HCT116 (cell line): ENCODE results near the gene SLC4A4. TPM values are rescaled to one million over a fixed set of nuclear protein-coding genes. Genes with fewer than 3 reads are reported as not detected.

Source experiments
- ATAC-seq: fragments of 200-7000 bp; cut with Tn5 transposase; 2 replicates; pipeline ENCODE4 v1.9.1; 2020; ENCODE audit warnings: mild to moderate bottlenecking, moderate library complexity
- BruUV-seq: library from RNA; stranded (reverse); fragments of 400-500 nt; replicated peaks from 2 replicates; lab custom pipeline; 2021; lab: Mats Ljungman, UMichigan
- CTCF ChIA-PET: fragments of 300-600 bp; sonication (Branson Sonifier 250); formaldehyde crosslinking; loops from one replicate; lab custom pipeline; 2021; ENCODE audit warnings: antibody characterized with exemption; lab: Charles Lee
- POLR2A ChIA-PET: fragments of 300-600, 350-600 bp; sonication (Branson Sonifier 250); formaldehyde crosslinking; loops from one replicate; lab custom pipeline; 2021; ENCODE audit warnings: antibody characterized with exemption; lab: Charles Lee
- RAD21 ChIA-PET, 2 experiments: fragments of 300-600 bp; sonication (Branson Sonifier 250); formaldehyde crosslinking; loops; one replicate each; lab custom pipeline; 2023; ENCODE audit warnings: low total read pairs in 2 of 2; ENCODE audit not compliant: uncharacterized antibody in 2 of 2, unreplicated experiment in 2 of 2, low non-redundant PET in 1 of 2; lab: Charles Lee
- DNase-seq: peaks from one replicate; pipeline ENCODE4 v3.0.0-alpha.2; 2010; ENCODE audit warnings: low read depth, low spot score
- H2AFZ ChIP-seq: fragments of 200-600 bp; shearing (Covaris generic), sonication (generic); 2 replicates; pipeline ENCODE4 v1.6.1; 2017; ENCODE audit warnings: low read depth, mixed run types, mixed read lengths, antibody characterized with exemption, low read length; ENCODE audit not compliant: poor library complexity, severe bottlenecking
- H3K27ac ChIP-seq: 2 replicates; pipeline ENCODE4 v1.5.1; 2012; ENCODE audit warnings: low read depth, low read length
- H3K27me3 ChIP-seq: fragments of 200-600 bp; sonication (generic); 2 replicates; pipeline ENCODE4 v1.6.1; 2016; ENCODE audit warnings: mixed run types, low read length, mixed read lengths; ENCODE audit not compliant: insufficient read depth
- H3K36me3 ChIP-seq, 2 experiments: fragments of 200-500 bp in 1 of 2; fragments of 200-600 bp in 1 of 2; sonication (Bioruptor generic) in 1 of 2; sonication (generic) in 1 of 2; 2 replicates each; pipeline versions ENCODE4 v1.5.1 to v1.6.1; 2014 to 2016; ENCODE audit warnings: low read length in 2 of 2, inconsistent platforms in 1 of 2, mixed read lengths in 1 of 2, mixed run types in 1 of 2; ENCODE audit not compliant: insufficient read depth in 2 of 2, control insufficient read depth in 1 of 2
- H3K4me1 ChIP-seq, 2 experiments: fragments of 200-600 bp in 1 of 2; sonication (generic) in 1 of 2; 2 replicates each; pipeline versions ENCODE4 v1.5.1 to v1.6.1; 2012 to 2017; ENCODE audit warnings: low read length in 2 of 2, inconsistent platforms in 1 of 2, mild to moderate bottlenecking in 1 of 2, mixed read lengths in 1 of 2, mixed run types in 1 of 2, moderate library complexity in 1 of 2; ENCODE audit not compliant: insufficient read depth in 2 of 2, control insufficient read depth in 1 of 2
- H3K4me2 ChIP-seq: fragments of 200-600 bp; sonication (generic); 2 replicates; pipeline ENCODE4 v1.6.1; 2017; ENCODE audit warnings: mixed run types, low read length, mixed read lengths
- H3K4me3 ChIP-seq, 2 experiments: fragments of 200-600 bp in 1 of 2; sonication (generic) in 1 of 2; replicated peaks in 1 of 2; 2 replicates each; pipeline ENCODE4 v1.5.1; 2011 to 2016; ENCODE audit warnings: low read length in 2 of 2, control low read depth in 1 of 2, low read depth in 1 of 2, mild to moderate bottlenecking in 1 of 2, mixed read lengths in 1 of 2, mixed run types in 1 of 2
- H3K79me2 ChIP-seq: fragments of 200-600 bp; sonication (generic); 2 replicates; pipeline ENCODE4 v1.6.1; 2017; ENCODE audit warnings: mild to moderate bottlenecking, mixed run types, low read length, moderate library complexity, mixed read lengths; ENCODE audit not compliant: insufficient read depth
- H3K9ac ChIP-seq: fragments of 200-600 bp; sonication (generic); 2 replicates; pipeline ENCODE4 v1.6.1; 2016; ENCODE audit warnings: low read length, mixed read lengths
- H3K9me2 ChIP-seq: fragments of 200-600 bp; sonication (generic), shearing (Covaris generic); 2 replicates; pipeline ENCODE4 v1.6.1; 2017; ENCODE audit warnings: mixed run types, mild to moderate bottlenecking, moderate library complexity; ENCODE audit not compliant: insufficient read depth
- H3K9me3 ChIP-seq, 2 experiments: fragments of 200-500 bp in 1 of 2; fragments of 200-600 bp in 1 of 2; sonication (Bioruptor generic) in 1 of 2; sonication (generic) in 1 of 2; 2 replicates each; pipeline ENCODE4 v1.6.1; 2014 to 2017; ENCODE audit warnings: low read length in 2 of 2, mixed read lengths in 2 of 2, inconsistent platforms in 1 of 2, low read depth in 1 of 2, mild to moderate bottlenecking in 1 of 2, mixed run types in 1 of 2, moderate library complexity in 1 of 2; ENCODE audit not compliant: control insufficient read depth in 1 of 2, insufficient read depth in 1 of 2
- H4K20me1 ChIP-seq: fragments of 200-600 bp; sonication (generic), shearing (Covaris generic); 2 replicates; pipeline ENCODE4 v1.6.1; 2017; ENCODE audit warnings: mixed run types, mild to moderate bottlenecking, moderate library complexity; ENCODE audit not compliant: insufficient read depth
- CBX3 ChIP-seq: IDR thresholded peaks from 2 replicates; pipeline ENCODE4 v1.6.1; 2012; ENCODE audit warnings: low read depth
- CEBPB ChIP-seq: IDR thresholded peaks from 2 replicates; pipeline ENCODE4 v1.6.1; 2012; ENCODE audit warnings: low read depth
- EGR1 ChIP-seq: IDR thresholded peaks from 2 replicates; pipeline ENCODE4 v1.6.1; 2012; ENCODE audit warnings: low read depth
- ELF1 ChIP-seq: IDR thresholded peaks from 2 replicates; pipeline ENCODE4 v1.6.1; 2012; ENCODE audit warnings: low read depth, borderline replicate concordance
- EZH2phosphoT487 ChIP-seq: fragments of 200-600 bp; IDR thresholded peaks from 2 replicates; pipeline ENCODE4 v1.6.1; 2018; ENCODE audit warnings: antibody characterized with exemption, borderline replicate concordance
- JUND ChIP-seq: IDR thresholded peaks from 2 replicates; pipeline ENCODE4 v1.6.1; 2012
- POLR2A ChIP-seq: IDR thresholded peaks from 2 replicates; pipeline ENCODE4 v1.7.0; 2011; ENCODE audit warnings: borderline replicate concordance; ENCODE audit not compliant: insufficient read depth, insufficient read length; ENCODE audit errors: extremely low read depth
- POLR2AphosphoS5 ChIP-seq: IDR thresholded peaks from 2 replicates; pipeline ENCODE4 v1.6.1; 2011; ENCODE audit warnings: mild to moderate bottlenecking, low read depth, low read length, moderate library complexity
- RAD21 ChIP-seq: IDR thresholded peaks from 2 replicates; pipeline ENCODE4 v1.6.1; 2012; ENCODE audit warnings: low read depth, mild to moderate bottlenecking
- SIN3A ChIP-seq: IDR thresholded peaks from 2 replicates; pipeline ENCODE4 v1.6.1; 2012; ENCODE audit warnings: low read depth
- SP1 ChIP-seq: IDR thresholded peaks from 2 replicates; pipeline ENCODE4 v1.6.1; 2012; ENCODE audit warnings: low read depth
- YY1 ChIP-seq: IDR thresholded peaks from 2 replicates; pipeline ENCODE4 v1.6.1; 2011; ENCODE audit warnings: low read length, low read depth, moderate library complexity, mild to moderate bottlenecking; ENCODE audit not compliant: insufficient replicate concordance; ENCODE audit errors: extremely low read depth
- intact Hi-C: fragments of 100-400 bp; cut with micrococcal nuclease; formaldehyde crosslinking; loops from 2 replicates; pipeline ENCODE4 v1.10.0; 2022
- total RNA-seq: library from RNA; stranded (reverse); gene quantifications from one replicate; pipeline ENCODE4 v1.2.1, GENCODE V29; 2021; ENCODE audit not compliant: unreplicated experiment
- TF ChIP-seq, protein P1 (sequence below): IDR thresholded peaks from 2 replicates; pipeline ENCODE4 v1.6.1; 2012
- TF ChIP-seq, protein P2 (sequence below): IDR thresholded peaks from 2 replicates; pipeline ENCODE4 v1.6.1; 2012
- TF ChIP-seq, protein P3 (sequence below): IDR thresholded peaks from 2 replicates; pipeline ENCODE4 v1.6.1; 2012; ENCODE audit warnings: low read depth
- TF ChIP-seq, protein P4 (sequence below), 3 experiments: fragments of 200-600 bp in 1 of 3; sonication (generic) in 1 of 3; IDR thresholded peaks in 2 of 3; conservative IDR thresholded peaks in 1 of 3; 2 replicates each; pipeline ENCODE4 v1.5.1; 2012 to 2017; ENCODE audit warnings: low read depth in 2 of 3, low read length in 2 of 3, antibody characterized with exemption in 1 of 3, borderline replicate concordance in 1 of 3, control low read depth in 1 of 3, mild to moderate bottlenecking in 1 of 3, mixed read lengths in 1 of 3, mixed run types in 1 of 3, moderate library complexity in 1 of 3; ENCODE audit not compliant: insufficient read depth in 1 of 3

SLC4A4 gene
- total RNA-seq, 1 experiment from 2014 or later = 0.30 TPM

DNA sequence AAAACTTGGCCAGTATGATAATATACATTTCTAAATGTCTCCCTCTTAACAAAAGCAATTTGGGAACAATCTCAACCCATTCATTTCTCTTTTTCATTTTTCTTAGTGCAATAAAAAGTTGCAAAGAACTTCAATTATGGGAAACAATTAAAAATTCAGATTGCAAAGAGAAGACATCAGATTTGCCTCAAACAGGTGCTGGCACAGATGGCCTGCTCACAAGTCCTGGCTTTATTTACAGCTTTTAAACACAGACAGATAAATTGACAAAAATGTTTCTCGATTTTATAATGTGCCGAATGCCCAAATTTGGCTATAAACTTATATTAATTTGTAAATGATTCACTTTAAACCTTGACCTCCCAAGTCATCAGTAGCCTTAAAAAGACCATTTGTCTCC is 28.7 kb downstream of the SLC4A4 start:
- H3K27ac ChIP-seq = no peak overlapping the region
- H3K79me2 ChIP-seq = no peaks in the 10 kb centered on the region
- no TSS peak for BruUV-seq
- no peaks in the 10 kb centered on the region for H3K4me1 ChIP-seq
- POLR2A ChIA-PET = no interaction called here
- no peak overlapping the region for H3K4me2 ChIP-seq
- H3K4me3 ChIP-seq = no peak overlapping the region
- RAD21 ChIA-PET = no interaction called here
- no peak for TF ChIP-seq EGR1
- TF ChIP-seq POLR2AphosphoS5 = no peak
- no peak for TF ChIP-seq YY1
- TF ChIP-seq JUND = no peak
- TF ChIP-seq CBX3 = no peak
- CTCF ChIA-PET = no interaction called here
- H3K9ac ChIP-seq = no peak overlapping the region
- ATAC-seq = no peak
- H3K9me2 ChIP-seq = no peaks in the 10 kb centered on the region
- H3K9me3 ChIP-seq = no peaks in the 10 kb centered on the region
- H2AFZ ChIP-seq = no peak overlapping the region
- H4K20me1 ChIP-seq = no peaks in the 10 kb centered on the region
- no peaks in the 10 kb centered on the region for H3K36me3 ChIP-seq
- intact Hi-C loops = no loop called here
- H3K27me3 ChIP-seq = no peaks in the 10 kb centered on the region
- no peak for DNase-seq

DNA sequence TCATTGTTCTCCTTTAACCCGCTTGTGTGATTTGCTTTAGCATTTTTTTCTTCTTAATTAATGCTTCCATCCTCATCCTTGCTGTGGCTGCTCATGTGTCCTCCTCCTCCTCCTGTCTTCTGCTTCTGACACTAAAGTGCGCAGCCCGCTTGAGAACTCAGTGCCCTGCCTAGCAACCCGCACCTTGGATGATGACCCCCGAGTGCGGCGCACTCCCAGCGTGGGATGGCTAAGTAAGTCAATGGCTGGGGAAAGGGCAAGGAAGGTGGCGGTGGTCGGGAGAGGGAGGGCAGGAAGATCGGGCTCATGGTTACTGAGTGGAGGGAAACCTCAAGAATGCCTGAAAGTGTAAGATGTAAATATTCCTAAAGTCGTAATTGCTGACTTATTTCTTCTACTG is 30.1 kb downstream of the SLC4A4 start:
- Histone ChIP-seq H3K9ac (no peak overlapping the region), H3K4me1 (no peaks in the 10 kb centered on the region), H3K79me2 (no peaks in the 10 kb centered on the region), H3K9me2 (no peaks in the 10 kb centered on the region), H3K36me3 (no peaks in the 10 kb centered on the region), H3K27ac (no peak overlapping the region), H4K20me1 (no peaks in the 10 kb centered on the region), H3K27me3 (no peaks in the 10 kb centered on the region), H2AFZ (no peak overlapping the region), H3K9me3 (no peaks in the 10 kb centered on the region), H3K4me3 (no peak overlapping the region), H3K4me2 (no peak overlapping the region)
- RAD21 ChIA-PET = no interaction called here
- ATAC-seq (no peak), DNase-seq (no peak)
- POLR2A ChIA-PET = no interaction called here
- no TSS peak for BruUV-seq
- intact Hi-C loops = no loop called here
- TF ChIP-seq EGR1 (no peak), CEBPB (no peak), SIN3A (no peak), ELF1 (no peak), EZH2phosphoT487 (no peak), SP1 (no peak), RAD21 (no peak), CBX3 (no peak), POLR2A (no peak)
- TF ChIP-seq, protein P1, sequence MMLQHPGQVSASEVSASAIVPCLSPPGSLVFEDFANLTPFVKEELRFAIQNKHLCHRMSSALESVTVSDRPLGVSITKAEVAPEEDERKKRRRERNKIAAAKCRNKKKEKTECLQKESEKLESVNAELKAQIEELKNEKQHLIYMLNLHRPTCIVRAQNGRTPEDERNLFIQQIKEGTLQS = no peak
- TF ChIP-seq, protein P2, sequence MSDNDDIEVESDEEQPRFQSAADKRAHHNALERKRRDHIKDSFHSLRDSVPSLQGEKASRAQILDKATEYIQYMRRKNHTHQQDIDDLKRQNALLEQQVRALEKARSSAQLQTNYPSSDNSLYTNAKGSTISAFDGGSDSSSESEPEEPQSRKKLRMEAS = no peak
- TF ChIP-seq, protein P3, sequence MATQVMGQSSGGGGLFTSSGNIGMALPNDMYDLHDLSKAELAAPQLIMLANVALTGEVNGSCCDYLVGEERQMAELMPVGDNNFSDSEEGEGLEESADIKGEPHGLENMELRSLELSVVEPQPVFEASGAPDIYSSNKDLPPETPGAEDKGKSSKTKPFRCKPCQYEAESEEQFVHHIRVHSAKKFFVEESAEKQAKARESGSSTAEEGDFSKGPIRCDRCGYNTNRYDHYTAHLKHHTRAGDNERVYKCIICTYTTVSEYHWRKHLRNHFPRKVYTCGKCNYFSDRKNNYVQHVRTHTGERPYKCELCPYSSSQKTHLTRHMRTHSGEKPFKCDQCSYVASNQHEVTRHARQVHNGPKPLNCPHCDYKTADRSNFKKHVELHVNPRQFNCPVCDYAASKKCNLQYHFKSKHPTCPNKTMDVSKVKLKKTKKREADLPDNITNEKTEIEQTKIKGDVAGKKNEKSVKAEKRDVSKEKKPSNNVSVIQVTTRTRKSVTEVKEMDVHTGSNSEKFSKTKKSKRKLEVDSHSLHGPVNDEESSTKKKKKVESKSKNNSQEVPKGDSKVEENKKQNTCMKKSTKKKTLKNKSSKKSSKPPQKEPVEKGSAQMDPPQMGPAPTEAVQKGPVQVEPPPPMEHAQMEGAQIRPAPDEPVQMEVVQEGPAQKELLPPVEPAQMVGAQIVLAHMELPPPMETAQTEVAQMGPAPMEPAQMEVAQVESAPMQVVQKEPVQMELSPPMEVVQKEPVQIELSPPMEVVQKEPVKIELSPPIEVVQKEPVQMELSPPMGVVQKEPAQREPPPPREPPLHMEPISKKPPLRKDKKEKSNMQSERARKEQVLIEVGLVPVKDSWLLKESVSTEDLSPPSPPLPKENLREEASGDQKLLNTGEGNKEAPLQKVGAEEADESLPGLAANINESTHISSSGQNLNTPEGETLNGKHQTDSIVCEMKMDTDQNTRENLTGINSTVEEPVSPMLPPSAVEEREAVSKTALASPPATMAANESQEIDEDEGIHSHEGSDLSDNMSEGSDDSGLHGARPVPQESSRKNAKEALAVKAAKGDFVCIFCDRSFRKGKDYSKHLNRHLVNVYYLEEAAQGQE = no peak
- TF ChIP-seq, protein P4, sequence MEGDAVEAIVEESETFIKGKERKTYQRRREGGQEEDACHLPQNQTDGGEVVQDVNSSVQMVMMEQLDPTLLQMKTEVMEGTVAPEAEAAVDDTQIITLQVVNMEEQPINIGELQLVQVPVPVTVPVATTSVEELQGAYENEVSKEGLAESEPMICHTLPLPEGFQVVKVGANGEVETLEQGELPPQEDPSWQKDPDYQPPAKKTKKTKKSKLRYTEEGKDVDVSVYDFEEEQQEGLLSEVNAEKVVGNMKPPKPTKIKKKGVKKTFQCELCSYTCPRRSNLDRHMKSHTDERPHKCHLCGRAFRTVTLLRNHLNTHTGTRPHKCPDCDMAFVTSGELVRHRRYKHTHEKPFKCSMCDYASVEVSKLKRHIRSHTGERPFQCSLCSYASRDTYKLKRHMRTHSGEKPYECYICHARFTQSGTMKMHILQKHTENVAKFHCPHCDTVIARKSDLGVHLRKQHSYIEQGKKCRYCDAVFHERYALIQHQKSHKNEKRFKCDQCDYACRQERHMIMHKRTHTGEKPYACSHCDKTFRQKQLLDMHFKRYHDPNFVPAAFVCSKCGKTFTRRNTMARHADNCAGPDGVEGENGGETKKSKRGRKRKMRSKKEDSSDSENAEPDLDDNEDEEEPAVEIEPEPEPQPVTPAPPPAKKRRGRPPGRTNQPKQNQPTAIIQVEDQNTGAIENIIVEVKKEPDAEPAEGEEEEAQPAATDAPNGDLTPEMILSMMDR (IDR thresholded peaks at IDR 0.05 in 2 of 3, conservative IDR thresholded peaks at IDR 0.05 in 1 of 3; ENCODE audit: borderline replicate concordance in 1 of 3, insufficient read depth in 1 of 3, low read depth in 2 of 3, low read length in 2 of 3) = no peak
- CTCF ChIA-PET = no interaction called here
